HUDEP-2 (cell line): ENCODE measurements around the gene RSRP1.
"Not testable (repeated sequence)": the region's sequence is repeated elsewhere in the genome, so short reads cannot be mapped to it uniquely, and the experiment has no call there.

ENCODE experiments used
- DNase-seq, 76 experiments: peaks; one replicate each; lab custom pipeline; 2025; ENCODE audit not compliant: unreplicated experiment in 76 of 76; lab: John Stamatoyannopoulos, UW

RSRP1 gene

GRCh38 chr1:25259813-25260212, 12.6 kb upstream of the RSRP1 start:
- DNase-seq: peak in 3 of 76 experiments; percentile 11 to 25 (median 23)

- DNase-seq: no peak
These were observed 9.9 kb upstream of the RSRP1 start for GRCh38 chr1:25257196-25257595.

- no peak for DNase-seq
These were observed 9.3 kb upstream of the RSRP1 start for GRCh38 chr1:25256578-25256965.

GRCh38 chr1:25255706-25256577, 8.7 kb upstream of the RSRP1 start:
- no peak for DNase-seq

GRCh38 chr1:25253911-25254310, 6.7 kb upstream of the RSRP1 start:
- DNase-seq: no peak

- DNase-seq: no peak
These were observed 838 bp upstream of the RSRP1 start for GRCh38 chr1:25247829-25248754.

GRCh38 chr1:25246600-25247023, 642 bp downstream of the RSRP1 start:
- peak in 2 of 76 experiments; percentile 26 to 54 for DNase-seq

- peak in 19 of 76 experiments; percentile 8 to 47 (median 20) for DNase-seq
These were observed 1.2 kb downstream of the RSRP1 start for GRCh38 chr1:25245809-25246599.

- DNase-seq: no peak
These were observed 1.9 kb downstream of the RSRP1 start for GRCh38 chr1:25245393-25245792.

- DNase-seq: peak in 3 of 76 experiments; percentile 18 to 28 (median 21)
These were observed 3.3 kb downstream of the RSRP1 start for GRCh38 chr1:25243907-25244306.

GRCh38 chr1:25239681-25240541, 7.3 kb downstream of the RSRP1 start:
- peak; percentile 72 to 97 (median 92) for DNase-seq

GRCh38 chr1:25238046-25238445, 9.2 kb downstream of the RSRP1 start:
- no peak for DNase-seq

- not testable (repeated sequence) for DNase-seq
These were observed 11.0 kb downstream of the RSRP1 start for GRCh38 chr1:25236261-25236660.

GRCh38 chr1:25235411-25235810, 11.8 kb downstream of the RSRP1 start:
- DNase-seq: not testable (repeated sequence)

- DNase-seq: peak in 75 of 76 experiments; percentile 33 to 99 (median 95)
These were observed 14.1 kb downstream of the RSRP1 start for GRCh38 chr1:25232866-25233784.

- DNase-seq: peak; percentile 29 to 92 (median 81)
These were observed 15.0 kb downstream of the RSRP1 start, which contains the start of gene SYF2 for GRCh38 chr1:25232027-25232865. Gene SYF2 (minus strand): TSS chr1:25232502. CDS start chr1:25232467, 35 bp downstream.

GRCh38 chr1:25223471-25223870, 23.8 kb downstream of the RSRP1 start:
- no peak for DNase-seq
